GM12873 (cell line): ENCODE results near the gene ELP6.

Source experiments
- TF ChIP-seq, protein P1 (sequence below): IDR thresholded peaks from 2 replicates; pipeline ENCODE4 v1.5.1; 2012; ENCODE audit warnings: low read depth, mild to moderate bottlenecking, moderate library complexity, low read length, control low read depth; ENCODE audit not compliant: insufficient read depth; ENCODE audit errors: missing control alignments

The ELP6 gene

DNA sequence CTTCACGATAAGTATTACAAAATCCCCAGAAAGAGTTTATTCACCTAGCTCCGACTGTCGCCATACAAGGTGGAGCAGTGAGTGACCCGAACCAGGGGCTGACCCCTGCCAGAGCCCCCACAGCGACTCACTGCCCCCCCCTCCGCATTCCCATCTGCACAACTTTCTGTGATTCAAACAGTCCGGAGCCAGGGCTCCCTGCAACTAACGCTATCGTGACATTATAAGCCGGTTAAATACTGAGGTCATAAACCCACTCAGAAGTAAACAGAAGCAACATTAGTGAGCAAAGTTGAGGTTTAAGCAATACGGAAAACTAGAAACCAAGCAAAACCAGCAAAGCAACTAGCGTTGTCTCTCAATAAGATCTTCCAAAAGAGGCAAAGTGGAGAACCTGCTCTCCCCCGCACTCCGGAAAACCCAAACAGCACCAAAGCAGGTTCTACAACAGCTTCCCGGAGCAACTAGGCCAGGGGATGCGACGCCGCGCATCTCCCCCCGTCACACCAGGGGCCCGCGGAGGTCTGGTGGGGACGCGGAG lies 38.4 kb downstream of the ELP6 start:
- TF ChIP-seq, protein P1, sequence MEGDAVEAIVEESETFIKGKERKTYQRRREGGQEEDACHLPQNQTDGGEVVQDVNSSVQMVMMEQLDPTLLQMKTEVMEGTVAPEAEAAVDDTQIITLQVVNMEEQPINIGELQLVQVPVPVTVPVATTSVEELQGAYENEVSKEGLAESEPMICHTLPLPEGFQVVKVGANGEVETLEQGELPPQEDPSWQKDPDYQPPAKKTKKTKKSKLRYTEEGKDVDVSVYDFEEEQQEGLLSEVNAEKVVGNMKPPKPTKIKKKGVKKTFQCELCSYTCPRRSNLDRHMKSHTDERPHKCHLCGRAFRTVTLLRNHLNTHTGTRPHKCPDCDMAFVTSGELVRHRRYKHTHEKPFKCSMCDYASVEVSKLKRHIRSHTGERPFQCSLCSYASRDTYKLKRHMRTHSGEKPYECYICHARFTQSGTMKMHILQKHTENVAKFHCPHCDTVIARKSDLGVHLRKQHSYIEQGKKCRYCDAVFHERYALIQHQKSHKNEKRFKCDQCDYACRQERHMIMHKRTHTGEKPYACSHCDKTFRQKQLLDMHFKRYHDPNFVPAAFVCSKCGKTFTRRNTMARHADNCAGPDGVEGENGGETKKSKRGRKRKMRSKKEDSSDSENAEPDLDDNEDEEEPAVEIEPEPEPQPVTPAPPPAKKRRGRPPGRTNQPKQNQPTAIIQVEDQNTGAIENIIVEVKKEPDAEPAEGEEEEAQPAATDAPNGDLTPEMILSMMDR, result no peak

DNA sequence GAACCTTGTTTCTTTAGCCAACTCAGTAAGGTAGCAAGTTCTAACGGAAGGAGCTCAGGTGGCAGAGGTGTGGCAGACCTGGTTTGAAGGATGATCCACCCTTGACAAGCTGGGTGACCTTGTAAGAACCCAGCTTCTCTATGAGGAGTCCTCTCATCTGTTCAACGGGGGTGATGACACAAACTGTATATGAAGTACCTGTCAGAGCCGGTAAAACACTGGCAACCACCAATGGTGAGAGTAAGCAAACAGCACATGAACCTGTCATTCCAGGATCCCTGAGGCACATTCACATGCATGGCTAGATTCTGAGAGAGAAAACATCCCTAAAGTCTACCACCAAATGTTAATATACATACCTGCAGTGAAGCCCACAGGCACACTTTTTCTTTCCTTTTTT lies 40.1 kb downstream of the ELP6 start:
- TF ChIP-seq, protein P1, result no peak

DNA sequence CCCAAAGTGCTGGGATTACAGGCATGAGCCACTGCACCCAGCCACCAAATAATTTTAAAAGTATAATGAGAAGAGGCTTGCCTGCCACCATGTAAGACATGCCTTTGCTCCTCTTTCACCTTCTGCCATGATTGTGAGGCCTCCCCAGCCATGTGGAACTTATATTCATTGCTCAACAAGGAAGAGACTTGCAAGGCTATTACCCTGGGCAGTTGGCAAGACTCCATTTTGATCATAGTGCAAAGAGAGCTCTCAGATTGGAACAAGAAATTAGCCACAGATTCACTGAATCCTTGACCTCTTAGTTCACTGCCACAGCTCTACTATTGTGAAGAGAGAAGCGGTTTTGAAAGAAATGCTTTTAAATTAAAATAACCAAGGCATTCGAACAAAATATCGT lies 43.9 kb downstream of the ELP6 start:
- TF ChIP-seq, protein P1, result no peak

DNA sequence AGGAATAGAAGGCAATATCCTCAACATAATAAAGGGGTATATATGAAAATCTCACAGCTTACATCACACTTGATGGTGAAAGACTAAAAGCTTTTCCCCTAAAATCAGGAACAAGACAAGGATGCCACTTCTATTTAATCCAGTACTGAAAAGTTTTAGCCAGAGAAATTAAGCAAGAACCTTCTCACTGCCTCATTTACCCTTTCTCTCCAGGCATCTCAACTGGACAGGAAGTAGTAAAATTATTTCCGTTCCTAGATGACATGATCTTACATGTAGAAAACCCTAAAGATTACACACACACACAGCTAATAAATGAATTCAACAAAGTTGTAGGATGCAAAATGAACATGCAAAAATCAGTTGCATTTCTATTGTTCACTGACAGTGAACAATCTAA lies 48.9 kb downstream of the ELP6 start:
- TF ChIP-seq, protein P1, result no peak

DNA sequence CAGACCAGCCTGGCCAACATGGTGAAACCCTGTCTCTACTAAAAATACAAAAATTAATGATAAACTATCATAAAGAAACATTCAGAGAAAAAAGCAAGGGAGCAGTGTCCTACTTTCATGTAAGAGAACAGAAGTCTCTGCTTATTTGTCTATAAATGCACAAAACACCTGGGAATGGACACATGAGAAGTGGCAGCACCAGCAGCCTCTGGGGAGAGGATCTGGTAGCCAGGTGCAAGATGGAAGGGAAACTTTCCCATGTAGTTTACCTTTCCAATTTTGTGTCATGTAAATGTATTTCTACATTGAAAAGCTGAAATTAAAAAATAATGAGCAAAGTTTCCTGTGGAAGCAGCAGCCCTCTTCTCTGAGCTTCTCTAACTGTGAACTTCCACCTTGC lies 56.5 kb downstream of the ELP6 start:
- TF ChIP-seq, protein P1, result no peak

DNA sequence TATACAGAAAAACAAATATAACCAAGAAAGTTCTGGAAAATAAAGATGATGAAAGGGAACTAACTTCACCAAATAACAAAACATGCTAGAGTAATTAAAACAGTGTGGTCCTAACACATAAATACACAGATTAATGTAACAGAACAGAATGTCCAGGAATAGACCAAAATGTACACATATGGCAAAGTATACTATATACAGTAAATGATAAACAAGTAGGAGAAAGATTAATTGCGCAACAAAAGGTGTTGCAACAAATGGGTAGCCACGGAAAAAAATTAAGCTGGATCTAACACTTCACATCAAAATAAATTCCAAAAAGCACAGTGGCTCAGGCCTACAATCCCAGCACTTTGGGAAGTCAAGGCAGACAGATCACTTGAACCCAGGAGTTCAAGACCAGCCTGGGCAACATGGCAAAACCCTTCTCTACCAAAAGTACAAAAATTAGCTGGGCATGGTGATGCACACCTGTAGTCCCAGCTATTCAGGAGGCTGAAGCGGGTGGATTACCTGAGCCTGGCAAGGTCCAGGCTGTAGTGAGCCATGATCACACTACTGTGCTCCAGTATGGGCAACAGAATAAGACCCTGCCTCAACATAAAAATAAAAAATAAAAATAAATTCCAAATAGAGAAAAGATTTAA lies 57.6 kb downstream of the ELP6 start:
- TF ChIP-seq, protein P1, result no peak

DNA sequence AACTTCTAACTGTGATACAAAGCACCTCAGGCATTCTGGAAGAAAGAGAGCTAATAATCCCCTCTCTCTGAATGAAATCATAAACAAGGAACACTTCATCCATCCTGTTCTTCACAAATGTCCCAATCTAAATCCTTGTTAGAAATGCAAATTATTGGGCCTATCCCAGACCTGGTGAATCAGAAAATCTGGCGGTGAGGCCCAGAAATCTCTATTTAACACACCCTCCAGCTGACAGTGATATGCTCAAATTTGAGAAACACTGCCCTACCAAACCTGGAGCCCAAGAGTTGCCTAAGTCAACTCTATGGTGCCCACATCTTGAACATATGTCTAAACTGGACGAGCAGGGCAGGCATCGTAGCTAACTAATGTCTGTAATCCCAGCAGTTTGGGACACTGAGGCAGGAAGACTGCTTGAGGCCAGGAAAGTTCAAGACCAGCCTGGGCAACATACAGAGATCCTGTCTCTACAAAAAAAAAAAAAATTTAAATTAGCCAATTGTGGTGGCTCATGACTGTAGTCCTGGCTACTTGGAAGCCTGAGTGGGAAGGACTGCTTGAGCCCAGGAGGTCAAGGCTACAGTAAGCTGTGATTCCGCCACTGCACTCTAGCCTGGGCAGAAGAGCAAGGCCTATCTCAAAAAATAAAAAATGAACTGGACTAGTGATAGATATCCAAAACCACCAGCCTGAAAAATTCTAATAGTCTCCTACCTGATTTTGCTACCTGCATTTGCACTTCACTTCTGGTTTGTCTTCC lies 60.9 kb downstream of the ELP6 start:
- TF ChIP-seq, protein P1, result no peak
